GM18873 (cell line): ENCODE data around the gene NDE1.
"Not testable (repeated sequence)": the region's sequence is repeated elsewhere in the genome, so short reads cannot be mapped to it uniquely, and the experiment has no call there.

Experiments used
- ATAC-seq: cut with Tn5 transposase; IDR thresholded peaks from one replicate; pipeline ENCODE4 v1.9.1; 2021; ENCODE audit warnings: mild to moderate bottlenecking, moderate library complexity, moderate number of reproducible peaks; ENCODE audit not compliant: unreplicated experiment, low FRiP score

NDE1 gene

DNA sequence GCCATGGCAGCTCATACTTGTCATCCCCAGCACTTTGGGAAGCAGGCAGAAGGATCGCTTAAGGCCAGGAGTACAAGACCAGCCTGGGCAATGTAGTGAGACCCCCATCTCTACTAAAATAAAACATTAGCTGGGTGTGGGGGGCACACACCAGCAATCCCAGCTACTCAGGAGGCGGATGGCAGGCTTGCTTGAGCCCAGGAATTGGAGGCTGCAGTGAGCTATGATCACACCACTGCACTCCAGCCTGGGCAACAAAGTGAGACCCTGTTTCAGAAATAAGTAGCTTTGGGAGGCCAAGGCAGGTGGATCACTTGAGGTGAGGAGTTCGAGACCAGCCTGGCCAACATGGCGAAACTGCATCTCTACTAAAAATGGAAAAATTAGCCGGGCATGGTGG, 77.7 kb downstream of the NDE1 start:
- not testable (repeated sequence) for ATAC-seq

DNA sequence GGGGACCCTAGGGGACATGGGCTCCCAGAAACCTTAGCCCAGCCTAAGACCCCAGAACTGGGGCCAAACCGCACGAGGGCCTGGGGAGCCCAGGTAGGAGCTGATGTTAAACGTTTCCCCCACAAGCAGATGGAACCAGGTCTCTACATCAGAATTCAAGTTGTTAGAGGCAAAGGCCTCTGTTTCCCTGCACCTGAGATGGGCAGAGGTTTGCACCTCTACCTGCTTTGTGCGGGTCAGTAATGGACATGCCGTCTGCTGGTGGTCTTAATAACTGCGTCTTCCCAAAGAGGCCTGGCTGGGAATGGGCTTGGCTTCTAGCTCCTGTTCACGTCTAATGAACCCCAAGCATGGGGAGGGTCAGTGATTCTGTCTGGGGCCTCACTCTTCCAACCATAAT, 79.1 kb downstream of the NDE1 start:
- no peak for ATAC-seq

DNA sequence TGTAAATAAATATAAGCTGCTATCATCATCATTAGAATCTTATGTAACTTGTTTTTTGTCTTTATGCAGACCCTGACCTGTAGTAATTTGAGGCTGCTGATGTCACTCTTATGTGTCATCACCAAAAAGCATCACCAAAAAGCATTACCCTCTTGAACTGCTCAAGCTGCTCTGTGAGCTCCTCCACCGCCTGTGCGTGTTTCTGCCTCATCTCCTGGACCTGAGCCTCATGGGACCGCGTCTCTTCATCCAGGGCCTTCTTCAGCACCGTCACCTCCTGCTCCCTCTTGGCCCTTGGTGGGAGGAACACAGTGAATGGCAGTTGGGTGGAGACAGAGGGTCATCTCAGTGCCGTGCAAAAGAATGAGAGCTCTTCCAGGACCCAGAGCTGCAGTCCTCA, 82.4 kb downstream of the NDE1 start:
- ATAC-seq = no peak

DNA sequence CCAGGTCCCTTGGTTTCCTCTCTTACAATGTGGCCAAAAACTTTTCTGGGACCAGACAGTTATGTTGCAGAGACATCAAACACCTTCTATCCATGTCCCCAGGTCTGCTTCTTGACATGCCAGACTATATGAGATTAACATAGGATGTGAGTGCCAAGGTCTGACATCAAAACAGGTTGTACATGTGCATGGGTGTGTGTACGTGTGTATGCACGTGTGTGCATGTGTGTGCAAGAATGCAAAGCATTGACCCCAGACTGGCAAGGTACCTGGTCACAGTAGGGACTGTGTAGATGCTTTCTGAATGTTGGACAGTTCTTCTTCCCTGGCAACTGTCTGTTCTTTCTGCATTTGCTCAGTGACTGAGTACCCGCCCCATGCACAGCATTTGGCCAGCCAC, 85.6 kb downstream of the NDE1 start:
- no peak for ATAC-seq

DNA sequence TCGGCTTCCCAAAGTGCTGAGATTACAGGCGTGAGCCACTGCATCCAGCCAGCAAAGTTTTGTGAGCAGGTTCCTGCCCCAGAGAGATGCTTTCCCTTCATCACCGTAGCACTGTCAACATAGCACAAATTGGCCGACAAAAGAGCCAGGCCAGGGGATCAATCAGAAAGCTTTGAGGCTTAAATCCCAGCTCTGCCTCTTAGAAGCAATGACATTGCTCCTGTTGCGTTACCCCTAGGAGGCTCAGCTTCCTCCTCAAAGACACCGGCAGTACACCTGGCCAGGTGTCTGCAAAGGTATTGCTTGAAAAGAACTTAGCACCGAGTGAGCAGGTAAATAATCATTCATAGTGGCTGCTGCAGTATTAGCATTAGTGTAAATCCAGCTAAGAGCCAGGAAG, 86.5 kb downstream of the NDE1 start:
- ATAC-seq = no peak

DNA sequence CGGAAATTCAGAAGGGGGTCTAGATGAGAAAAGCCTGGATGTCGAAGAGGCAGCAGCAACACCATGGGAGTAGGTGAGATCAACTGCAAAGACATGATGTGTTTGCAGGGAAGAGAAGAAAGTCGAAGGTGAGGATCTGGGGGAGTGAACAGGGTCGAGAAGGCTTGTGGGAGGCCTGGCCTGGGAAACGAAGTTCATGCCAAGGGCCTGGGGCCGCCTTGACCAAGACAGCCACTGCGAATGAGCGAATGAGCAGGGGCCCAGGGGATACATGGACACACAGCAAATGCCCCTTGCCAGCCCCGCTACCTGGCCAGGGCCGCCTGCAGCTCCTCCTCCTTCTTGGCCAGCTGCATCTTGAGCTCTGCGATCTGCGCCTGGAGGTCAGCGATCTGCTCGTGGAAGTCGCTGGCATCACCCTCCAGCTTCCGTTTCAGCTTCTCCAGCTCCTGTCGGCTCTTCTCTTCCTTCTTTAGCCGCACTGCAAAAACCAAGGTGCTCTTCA, 87.1 kb downstream of the NDE1 start:
- ATAC-seq = no peak

DNA sequence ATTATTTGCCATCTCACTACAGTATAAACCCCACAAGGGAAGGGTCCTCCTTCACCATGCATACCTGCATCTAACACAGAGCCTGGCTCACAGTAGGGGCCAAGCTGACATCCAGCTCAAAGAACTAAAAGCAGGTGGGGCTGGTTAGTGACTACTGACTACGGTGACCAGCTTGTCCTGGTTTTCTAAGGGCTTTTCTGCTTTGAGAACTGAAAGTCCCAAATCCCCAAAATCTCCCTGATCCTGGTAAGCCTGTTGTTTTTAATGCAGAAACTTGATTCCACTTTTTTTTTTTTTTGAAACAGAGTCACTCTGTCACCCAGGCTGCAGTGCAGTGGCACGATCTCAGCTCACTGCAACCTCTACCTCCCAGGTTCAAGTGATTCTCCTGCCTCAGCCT, 89.4 kb downstream of the NDE1 start:
- ATAC-seq = no peak

DNA sequence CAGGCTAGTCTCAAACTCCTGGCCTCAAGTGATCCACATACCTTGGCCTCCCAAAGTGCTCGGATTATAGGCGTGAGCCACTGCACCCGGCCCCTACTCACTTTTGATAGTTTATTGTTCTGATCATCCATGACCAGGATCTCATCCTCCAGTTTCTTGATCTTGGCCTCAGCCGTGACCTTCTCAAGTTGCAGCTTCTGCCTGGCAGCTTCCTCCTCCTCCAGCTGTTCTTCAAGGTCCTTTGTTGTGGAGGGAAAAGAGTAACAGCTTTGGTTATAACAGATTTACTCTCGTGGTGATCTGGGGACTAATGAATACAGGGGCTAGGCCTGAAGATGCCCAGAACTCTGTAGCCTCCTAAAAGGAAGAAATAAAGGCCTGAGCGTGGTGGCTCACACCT, 89.9 kb downstream of the NDE1 start:
- no peak for ATAC-seq

DNA sequence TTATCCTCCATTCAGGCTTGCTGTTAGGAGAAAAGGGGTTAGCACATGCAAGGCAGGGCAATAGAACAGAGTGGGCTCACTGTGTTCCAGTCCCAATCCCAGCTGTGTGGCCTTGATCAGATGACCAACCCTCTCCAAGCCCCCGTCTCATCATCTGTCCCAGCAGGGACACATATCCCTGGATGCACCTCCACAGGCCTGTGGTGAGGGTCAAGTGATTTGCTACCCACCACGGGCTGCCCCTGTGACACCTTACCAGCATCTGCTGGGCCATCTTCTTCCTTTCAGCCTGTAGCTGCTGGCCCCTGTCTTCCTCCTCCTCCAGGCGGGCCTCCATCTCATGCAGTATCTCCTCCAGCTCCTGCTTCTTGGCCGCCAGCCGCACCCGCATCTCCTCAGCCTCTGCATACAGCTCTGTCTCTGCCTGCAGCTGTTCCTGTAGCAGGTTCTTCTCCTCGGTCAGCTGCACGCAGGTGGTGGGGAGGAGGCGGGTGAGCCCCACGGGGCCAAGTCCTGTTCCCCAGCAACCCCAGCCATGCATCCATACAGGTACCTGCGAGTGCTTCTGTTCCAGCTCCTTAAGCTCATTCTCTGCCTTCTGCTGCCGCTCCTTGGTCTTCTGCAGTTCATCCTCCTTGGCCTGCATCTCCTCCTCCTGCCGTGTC, 91.3 kb downstream of the NDE1 start:
- ATAC-seq = no peak

DNA sequence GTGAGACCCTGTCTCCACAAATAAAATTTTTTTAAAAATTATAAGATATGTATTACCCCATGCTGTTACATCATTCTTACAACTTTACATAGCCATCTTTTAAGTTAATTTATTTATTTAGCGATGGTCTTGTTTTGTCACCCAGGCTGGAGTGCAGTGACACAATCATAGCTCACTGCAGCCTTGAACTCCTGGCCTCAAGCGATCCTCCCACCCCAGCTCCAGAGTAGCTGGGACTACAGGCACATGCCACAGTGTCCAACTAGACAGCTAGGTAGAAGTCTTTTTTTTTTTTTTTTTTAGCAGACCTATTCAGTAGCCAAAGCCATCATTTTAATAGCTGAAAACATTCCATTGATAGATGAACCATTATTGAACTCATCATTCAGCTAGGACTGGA, 92.7 kb downstream of the NDE1 start:
- ATAC-seq = no peak

DNA sequence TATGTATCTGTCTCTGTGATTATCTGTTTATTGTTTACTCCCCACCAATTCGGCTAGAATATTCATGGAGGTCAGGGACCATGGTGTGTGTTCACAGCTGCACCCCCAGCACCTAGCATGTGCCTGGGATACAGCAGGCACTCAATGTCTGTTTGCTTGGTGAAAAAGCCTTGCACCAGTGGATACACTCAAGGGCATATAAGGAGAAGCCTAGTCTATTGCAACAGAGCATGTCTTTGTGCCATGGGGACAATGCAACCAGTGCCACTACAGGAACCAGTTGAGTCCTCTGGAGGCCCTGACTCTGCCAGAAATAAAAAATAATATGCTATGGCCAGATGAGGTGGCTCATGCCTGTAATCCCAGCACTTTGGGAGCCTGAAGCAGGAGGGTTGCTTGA, 93.6 kb downstream of the NDE1 start:
- no peak for ATAC-seq

DNA sequence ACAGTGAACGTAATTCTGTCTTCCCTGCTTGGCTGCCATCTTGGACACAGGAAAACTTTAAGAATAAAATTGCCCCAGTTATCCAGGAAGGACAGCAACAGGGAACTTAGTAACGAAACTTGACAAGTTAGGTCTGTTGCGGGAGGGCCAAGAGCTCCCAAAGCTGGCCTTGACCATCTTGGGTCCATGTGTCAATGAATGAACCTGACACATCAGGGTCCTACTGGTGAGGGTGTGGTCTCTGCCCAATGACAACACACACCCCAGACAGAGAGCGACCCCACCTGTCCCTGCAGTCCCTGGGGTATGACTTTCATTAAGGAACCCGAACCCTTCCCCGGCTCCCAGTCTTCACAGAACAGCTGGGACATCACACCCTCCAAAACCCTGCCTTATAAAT, 96.3 kb downstream of the NDE1 start:
- no peak for ATAC-seq

DNA sequence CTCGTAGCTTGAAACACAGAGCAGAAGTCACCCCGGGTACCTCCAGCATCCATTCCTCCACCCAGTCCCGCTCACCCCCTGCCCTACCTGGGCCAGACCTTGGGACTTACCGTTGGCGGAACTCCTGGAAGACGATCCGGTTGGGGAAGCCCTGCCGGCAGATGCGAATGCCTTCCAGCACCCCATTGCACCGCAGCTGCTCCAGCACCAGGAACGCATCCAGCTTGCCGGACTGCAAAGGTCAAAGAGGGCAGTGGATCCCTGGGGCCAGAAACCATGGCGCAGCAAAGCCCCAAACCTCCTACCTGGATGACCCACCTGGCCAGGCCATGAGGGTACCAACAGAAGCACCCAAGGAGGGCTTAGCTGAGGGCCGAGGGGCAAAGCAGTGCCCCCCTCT, 97.9 kb downstream of the NDE1 start:
- ATAC-seq = no peak

DNA sequence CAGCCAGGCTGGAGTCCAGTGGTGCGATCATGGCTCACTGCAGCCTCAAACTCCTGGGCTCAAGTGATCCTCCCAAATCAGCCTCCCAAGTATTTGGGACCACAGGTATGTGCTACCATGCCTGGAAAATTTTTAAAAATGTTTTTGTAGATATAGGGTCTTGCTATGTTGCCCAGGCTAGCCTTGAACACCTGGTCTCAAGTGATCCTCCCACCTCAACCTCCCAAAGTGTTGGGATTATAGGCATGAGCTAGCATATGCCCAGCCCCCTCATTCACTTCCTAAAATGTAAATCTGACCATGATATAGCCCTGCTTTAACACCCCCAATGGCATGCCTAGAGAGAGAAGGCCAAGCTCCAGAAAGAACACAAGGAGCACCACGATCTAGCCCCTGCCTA, 98.6 kb downstream of the NDE1 start:
- no peak for ATAC-seq

DNA sequence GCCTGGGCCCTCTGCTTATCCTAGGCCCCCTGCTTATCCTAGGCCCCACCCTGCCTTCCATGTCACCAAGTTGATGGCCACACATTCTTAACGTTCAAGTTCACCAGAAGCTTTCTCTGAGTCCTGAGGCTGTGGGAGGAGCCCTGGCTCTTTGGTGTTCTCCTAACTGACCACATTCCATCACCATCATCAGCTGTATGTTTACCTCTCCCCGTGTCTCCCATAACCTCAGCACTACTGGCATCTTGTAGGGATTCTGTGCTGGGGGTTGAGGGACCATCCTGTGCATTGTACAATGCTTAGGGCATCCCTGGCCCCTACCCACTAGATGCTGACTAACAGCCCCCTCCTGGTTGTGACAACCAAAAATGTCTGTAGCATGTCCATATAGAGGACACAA, 99.3 kb downstream of the NDE1 start:
- no peak for ATAC-seq

DNA sequence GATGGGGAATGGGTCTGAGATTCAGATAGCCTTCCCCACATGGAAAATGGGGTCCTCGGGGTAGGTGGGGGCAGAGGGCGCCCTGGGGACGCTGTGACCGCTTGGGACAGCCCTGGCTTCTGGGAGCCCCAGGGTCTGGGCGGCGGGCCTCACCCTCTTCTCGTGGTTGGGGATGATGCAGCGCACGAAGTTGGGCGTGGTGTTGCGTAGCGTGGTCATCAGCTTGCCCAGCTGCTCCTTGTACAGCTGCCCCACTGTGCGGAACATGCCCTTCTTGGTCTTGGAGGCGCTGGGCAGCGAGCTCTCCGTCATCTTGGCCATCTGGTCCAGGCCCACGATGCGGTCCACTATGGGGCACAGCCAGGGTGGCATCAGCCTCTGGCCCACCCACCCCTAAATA, 99.9 kb downstream of the NDE1 start:
- no peak for ATAC-seq

DNA sequence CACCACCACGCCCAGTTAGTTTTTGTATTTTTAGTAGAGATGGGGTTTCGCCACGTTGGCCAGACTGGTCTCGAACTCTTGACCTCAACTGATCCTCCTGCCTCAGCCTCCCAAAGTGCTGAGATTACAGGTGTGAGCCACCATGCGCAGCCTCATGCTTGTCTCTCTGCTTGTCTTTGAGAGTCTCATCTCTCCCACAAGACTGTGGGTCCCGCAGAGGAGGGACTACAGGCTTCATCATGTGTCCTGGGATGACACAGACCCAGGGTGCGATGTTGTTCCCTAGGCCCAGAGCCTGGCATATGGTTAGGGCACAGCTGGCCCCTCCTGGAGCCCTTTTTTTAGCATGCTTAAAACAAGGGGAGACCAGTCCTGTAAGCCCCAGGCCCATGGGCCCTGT, 101.9 kb downstream of the NDE1 start:
- ATAC-seq = no peak

DNA sequence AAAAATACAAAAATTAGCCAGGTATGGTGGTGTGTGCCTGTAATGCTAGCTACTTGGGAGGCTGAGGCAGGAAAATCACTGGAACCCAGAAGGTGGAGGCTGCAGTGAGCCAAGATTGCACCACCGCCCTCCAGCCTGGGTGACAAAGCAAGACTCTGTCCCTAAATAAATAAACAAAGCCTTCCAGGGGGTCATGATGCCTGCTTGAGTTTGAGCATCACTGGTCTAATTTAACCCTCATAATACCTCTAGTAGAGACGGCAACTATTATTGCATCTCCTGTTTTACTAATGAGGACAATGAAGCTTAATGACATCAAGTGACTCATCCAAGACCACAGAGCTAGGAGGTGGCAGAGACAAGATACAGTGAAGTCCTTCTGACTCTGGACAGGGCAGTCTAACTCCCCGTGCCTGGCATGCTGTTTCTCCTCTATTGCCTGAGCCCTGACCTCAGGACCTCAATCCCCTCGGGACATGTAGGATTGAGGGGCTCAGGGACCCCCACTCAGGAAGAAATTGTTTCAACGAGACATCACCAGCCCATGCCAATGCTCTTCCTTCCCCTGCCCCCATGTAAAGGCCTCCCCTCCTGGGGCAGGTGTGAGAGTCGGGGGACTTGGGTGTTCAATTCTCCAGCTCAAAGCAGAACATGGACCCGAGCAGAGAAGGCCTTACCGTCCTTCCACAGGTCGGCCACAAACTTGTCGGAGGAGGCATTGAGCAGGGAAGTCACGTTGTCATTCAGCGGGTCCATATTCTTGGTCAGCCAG, 102.9 kb downstream of the NDE1 start:
- no peak for ATAC-seq

DNA sequence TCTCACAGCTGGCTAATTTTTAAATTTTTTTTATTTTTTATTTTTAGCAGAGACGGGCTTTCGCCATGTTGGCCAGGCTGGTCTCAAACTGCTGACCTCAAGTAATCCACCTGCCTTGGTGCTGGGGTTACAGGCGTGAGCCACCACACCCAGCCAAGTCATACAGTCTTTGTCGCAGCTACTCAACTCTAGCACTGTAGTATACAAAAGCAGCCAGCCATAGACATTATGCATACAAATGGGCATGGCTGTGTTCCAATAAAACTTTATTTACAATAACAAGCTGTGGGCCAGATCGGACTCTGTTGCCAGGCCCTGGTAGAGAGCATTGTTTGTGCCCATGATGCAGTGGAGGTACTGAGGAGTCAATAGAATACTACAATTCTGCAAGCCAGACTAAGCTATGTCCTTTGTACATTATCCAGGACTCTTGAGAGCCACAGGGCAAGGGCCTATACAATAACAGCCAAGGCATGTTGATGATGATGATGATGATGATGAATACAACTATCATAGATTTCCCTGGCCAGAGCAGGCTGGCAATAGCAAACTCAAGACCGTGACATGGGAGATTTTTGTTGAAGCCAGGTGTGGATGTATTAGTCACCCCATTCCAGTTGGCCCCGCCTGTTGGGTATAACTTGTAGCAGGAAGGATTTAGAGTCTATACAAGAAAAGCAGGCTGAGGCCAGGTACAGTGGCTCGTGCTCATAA, 104.9 kb downstream of the NDE1 start:
- ATAC-seq = no peak

DNA sequence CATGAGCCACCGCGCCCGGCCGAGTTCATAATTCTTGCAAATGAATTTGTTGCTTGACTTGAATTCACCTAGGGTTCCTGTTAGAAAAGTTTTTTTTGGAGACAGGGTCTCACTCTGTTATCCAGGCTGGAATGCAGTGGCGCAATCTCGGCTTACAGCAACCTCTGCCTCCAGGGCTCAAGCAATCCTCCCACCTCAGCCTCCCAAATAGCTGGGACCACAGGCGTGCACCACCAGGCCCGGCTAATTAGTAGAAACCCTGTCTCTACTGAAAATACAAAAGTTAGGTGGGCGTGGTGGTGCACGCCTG, 107.0 kb downstream of the NDE1 start:
- ATAC-seq = no peak

DNA sequence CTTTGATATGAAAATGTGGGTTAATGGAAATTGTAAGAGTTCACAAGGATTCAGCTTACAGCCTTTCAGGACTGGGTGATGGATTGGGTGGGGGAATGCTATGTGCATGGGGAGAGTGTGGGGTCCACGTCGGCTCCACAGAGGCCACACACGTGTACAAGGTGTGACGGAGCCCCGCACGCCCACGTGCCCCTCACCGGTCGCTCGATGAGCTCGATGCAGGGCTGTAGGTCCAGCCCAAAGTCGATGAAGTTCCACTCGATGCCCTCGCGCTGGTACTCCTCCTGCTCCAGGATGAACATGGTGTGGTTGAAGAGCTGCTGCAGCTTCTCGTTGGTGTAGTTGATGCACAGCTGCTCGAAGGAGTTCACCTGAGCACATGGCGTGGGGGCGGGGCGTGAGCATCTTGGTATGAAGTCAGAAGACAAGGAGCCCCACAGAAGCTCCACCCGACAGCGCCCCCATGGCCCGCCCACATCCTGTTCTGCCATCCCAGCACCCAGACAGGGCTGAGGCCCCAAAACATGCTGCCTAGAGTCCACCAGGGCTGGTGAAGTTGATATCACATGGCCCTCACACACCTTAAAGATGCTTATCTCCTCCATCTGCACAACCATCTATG, 107.7 kb downstream of the NDE1 start:
- ATAC-seq = no peak
